ENCODE results near the gene USP43.

DNA sequence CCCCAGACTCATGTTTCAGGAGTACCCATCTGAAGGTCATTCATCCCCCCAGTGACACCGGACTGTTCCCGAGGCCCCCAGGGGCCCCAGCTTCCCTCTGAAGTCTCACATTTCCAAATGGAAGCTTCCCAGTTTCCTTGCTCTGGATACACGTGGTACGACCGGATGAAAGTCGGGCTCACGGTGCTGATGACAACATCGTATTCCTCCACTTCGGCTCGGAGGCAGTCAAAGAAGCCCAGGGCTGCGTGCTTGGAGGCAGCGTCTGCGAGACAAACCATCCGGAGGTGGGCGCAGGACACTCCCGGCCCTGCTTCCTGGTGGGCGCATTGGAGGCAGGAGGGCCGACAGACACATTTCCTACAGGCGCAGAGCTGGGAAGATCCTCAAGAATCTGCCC is 127.3 kb downstream of the USP43 start:
- TF ChIP-seq POLR2A (IDR thresholded peaks at IDR 0.05; ENCODE audit: low read depth) = no peak
- TF ChIP-seq, protein P1, sequence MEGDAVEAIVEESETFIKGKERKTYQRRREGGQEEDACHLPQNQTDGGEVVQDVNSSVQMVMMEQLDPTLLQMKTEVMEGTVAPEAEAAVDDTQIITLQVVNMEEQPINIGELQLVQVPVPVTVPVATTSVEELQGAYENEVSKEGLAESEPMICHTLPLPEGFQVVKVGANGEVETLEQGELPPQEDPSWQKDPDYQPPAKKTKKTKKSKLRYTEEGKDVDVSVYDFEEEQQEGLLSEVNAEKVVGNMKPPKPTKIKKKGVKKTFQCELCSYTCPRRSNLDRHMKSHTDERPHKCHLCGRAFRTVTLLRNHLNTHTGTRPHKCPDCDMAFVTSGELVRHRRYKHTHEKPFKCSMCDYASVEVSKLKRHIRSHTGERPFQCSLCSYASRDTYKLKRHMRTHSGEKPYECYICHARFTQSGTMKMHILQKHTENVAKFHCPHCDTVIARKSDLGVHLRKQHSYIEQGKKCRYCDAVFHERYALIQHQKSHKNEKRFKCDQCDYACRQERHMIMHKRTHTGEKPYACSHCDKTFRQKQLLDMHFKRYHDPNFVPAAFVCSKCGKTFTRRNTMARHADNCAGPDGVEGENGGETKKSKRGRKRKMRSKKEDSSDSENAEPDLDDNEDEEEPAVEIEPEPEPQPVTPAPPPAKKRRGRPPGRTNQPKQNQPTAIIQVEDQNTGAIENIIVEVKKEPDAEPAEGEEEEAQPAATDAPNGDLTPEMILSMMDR (IDR thresholded peaks at IDR 0.05) = no peak
- TF ChIP-seq POLR2AphosphoS5 (IDR thresholded peaks at IDR 0.05) = no peak
- no peak for TF ChIP-seq EP300 (IDR thresholded peaks at IDR 0.05)

All from esophagus muscularis mucosa (tissue), 4 donors.